Adrenal gland (tissue), 5 donors: ENCODE results near the gene KCNN3.

Experiments
- CTCF ChIP-seq, 6 experiments: fragments of 450-650 bp in 4 of 6; fragments of 200-600 bp in 2 of 6; sonication (generic) in 1 of 6; IDR thresholded peaks; 1 replicate in 5 of 6; 2 replicates in 1 of 6; pipeline versions ENCODE4 v1.5.1 to v1.8.0; 2016 to 2021; ENCODE audit warnings: antibody characterized with exemption in 6 of 6, mild to moderate bottlenecking in 2 of 6, moderate library complexity in 1 of 6
- POLR2A ChIP-seq, 2 donors: fragments of 450-650 bp; IDR thresholded peaks; one replicate each; pipeline ENCODE4 v1.6.1; 2017; ENCODE audit warnings: antibody characterized with exemption in 2 of 2, mild to moderate bottlenecking in 2 of 2, moderate library complexity in 1 of 2
- donor health status: DM: no; HTN: no; CAD: no.

GRCh38 chr1:154747380-154747739, 122.7 kb downstream of the KCNN3 start:
- TF ChIP-seq CTCF (IDR thresholded peaks at IDR 0.05) (no peak), POLR2A (IDR thresholded peaks at IDR 0.05) (no peak)
